GM19025 (cell line): Measurements from ENCODE around the gene KCNS1.
"Not testable (repeated sequence)": the region's sequence is repeated elsewhere in the genome, so short reads cannot be mapped to it uniquely, and the experiment has no call there.

Source experiments
- ATAC-seq: cut with Tn5 transposase; IDR thresholded peaks from one replicate; pipeline ENCODE4 v1.9.1; 2021; ENCODE audit warnings: mild to moderate bottlenecking, low read depth, moderate library complexity; ENCODE audit not compliant: unreplicated experiment

The KCNS1 gene

DNA sequence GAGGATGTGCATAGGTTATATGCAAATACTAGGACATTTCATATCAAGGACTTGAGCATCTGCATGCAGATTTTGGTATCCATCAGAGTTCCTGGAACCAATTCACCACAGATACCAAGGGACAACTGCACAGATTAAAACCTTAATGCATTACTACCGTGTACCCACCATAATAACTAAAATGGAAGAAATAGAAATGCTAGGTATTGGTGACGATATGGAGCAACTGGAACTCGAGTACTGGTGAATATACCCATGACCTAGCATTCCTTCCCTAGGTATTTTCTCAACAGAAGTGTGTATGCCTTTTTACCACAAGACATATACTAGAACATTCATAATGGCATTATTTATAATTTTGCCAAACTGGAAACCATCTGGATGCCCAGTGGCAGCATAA lies 18.5 kb downstream of the KCNS1 start:
- no peak for ATAC-seq

GRCh38 chr20:45080867-45081624 lies 19.9 kb downstream of the KCNS1 start:
- no peak for ATAC-seq

- ATAC-seq: no peak
These were observed 23.4 kb downstream of the KCNS1 start for GRCh38 chr20:45077559-45077958.

GRCh38 chr20:45073221-45073620 lies 27.7 kb downstream of the KCNS1 start:
- no peak for ATAC-seq

GRCh38 chr20:45072066-45072465 lies 28.9 kb downstream of the KCNS1 start:
- no peak for ATAC-seq

GRCh38 chr20:45070932-45071632 lies 29.8 kb downstream of the KCNS1 start:
- no peak for ATAC-seq

DNA sequence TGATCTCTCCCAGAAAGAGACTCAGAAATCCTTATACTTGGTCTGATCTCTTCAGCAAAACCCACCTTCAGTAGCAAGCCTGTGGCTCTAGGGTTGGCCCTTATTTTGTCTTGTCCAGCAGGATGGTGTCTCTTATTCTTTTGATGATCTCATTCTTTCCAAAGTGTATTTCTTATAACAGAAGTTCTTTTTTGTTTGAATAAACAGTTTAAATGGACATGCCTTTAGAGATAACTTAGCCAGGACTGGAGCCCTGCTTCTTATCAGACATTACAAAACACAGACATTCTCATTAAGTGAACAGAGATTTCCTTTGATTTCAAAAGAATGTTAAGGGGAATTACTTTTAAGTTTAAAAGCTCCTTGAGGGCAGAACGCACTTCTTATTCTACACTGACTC lies 31.7 kb downstream of the KCNS1 start:
- no peak for ATAC-seq

- no peak for ATAC-seq
These were observed 33.4 kb downstream of the KCNS1 start for GRCh38 chr20:45067558-45067957.

GRCh38 chr20:45067087-45067486 lies 33.8 kb downstream of the KCNS1 start:
- ATAC-seq: no peak

GRCh38 chr20:45066372-45066771 lies 34.6 kb downstream of the KCNS1 start:
- ATAC-seq: no peak

- no peak for ATAC-seq
These were observed 36.1 kb downstream of the KCNS1 start for GRCh38 chr20:45064812-45065211.

DNA sequence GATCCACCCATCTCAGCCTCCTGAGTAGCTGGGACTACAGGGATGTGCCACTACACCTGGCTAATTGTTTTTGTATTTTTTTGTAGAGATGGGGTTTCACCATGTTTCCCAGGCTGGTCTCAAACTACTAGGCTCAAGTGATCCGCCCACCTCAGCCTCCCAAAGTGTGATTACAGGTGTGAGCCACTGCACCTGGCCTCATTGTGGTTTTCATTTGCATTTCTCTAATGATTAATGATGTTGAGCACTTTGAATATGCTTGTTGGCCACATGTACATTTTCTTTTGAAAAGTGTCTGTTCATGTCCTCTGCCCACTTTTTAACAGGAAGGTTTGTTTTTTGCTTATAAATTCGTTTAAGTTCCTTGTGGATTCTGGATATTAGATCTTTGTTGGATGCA lies 37.8 kb downstream of the KCNS1 start:
- not testable (repeated sequence) for ATAC-seq

DNA sequence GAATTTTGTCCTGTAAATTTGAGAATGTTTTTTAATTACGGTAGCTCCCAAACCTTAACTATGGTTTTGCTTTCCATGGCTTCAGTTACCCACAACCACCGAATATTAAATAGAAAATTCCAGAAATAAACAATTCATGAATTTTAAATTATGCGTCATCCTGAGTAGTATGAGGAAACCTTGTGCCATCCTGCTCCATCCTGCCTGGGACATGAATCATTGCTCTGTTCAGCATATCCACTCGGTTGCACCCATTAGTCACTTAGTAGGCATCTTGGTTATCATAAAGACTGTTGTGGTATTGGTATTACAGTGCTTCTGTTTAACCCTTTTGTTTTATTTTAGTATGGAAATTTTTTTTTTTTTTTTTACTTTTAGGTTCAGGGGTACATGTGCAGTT lies 39.7 kb downstream of the KCNS1 start:
- ATAC-seq: no peak

- no peak for ATAC-seq
These were observed 40.6 kb downstream of the KCNS1 start for GRCh38 chr20:45060294-45060693.

GRCh38 chr20:45059022-45059728 lies 41.8 kb downstream of the KCNS1 start:
- no peak for ATAC-seq

DNA sequence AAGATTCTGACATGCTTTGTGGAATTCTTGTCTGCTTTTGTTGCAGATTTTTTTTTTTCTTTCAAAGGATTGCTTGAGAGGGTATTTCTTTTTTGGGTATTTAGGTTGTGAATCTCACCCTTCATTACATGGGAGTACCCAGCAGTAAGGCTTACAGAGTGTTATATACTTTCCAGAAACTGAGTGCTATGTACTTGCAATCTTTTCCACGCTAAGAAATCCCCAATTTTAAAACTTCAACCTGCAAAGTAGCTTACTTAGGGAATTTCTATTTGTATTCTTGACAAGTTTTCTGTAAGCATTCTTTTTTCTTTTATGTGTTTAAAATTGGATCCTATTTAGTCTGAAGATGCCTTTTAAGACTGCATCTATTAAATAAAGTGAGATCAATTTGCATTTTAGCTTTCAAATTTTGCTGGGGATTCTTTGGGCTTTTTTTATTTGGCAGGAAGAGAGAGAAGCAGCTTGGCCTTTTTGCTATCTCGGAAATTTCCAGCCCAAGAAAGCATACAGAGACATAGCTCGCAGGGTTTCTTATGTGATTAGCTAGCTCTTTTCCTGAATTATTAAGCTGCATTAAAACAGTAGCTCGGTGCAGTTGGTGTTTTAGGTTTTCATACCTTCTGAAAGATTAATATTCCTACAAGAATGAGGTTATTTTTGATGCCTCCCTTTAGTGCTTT lies 42.6 kb downstream of the KCNS1 start:
- no peak for ATAC-seq

DNA sequence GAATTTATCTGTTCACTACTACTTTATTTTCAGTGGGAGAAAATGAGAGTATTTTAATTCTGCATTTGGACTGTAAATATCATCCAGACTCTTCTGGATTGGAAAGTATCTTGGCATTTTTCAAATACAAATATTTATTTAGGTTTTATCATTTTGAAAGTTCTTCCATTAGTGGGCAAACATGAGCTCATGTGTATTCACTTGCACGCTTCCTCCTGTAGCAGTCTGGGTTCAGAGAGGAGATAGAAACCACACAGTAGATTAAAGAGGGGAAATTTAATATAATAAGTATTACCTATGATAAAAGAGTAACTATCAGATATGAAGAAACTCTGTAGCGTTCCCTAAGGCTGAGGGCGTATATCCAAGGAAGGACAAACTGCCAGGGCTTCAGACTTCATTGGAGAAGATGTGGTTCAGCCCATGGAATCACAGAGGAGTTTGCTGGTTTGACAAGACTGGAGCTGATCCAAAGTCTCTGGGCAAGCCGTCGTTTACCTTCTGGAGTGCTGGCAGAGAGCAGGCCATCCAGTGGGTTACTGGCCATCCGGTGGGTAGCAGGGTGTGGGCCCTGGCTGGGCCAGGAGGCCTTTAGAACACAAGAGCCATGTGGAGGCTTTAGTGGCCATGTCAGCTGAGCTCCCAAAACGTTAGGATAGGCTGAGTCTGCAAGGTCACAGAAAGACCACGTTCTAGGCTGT lies 44.3 kb downstream of the KCNS1 start:
- no peak for ATAC-seq

- ATAC-seq: no peak
These were observed 45.9 kb downstream of the KCNS1 start for GRCh38 chr20:45055056-45055455.

GRCh38 chr20:45053430-45054351 lies 47.2 kb downstream of the KCNS1 start:
- no peak for ATAC-seq
